Activated naive CD4-positive, alpha-beta T cell treated with anti-CD3 and anti-CD28 coated beads for 36 hours (primary cell): ENCODE results near the gene STRIP1. TPM values are rescaled to one million over a fixed set of nuclear protein-coding genes. Genes with fewer than 3 reads are reported as not detected.

Experiments used
- CTCF ChIA-PET: fragments of 350-600 bp; sonication (Branson Sonifier 250); formaldehyde crosslinking; loops from one replicate; lab custom pipeline; 2021; ENCODE audit warnings: antibody characterized with exemption; lab: Charles Lee
- DNase-seq: peaks from one replicate; pipeline ENCODE4 v3.0.0-alpha.2; 2020
- H3K27ac Mint-ChIP-seq: one replicate; pipeline ENCODE4 v1.8.0; 2021; ENCODE audit warnings: mild to moderate bottlenecking, mixed read lengths
- H3K27me3 Mint-ChIP-seq: one replicate; pipeline ENCODE4 v1.8.0; 2021; ENCODE audit warnings: low read depth, mixed read lengths
- H3K36me3 Mint-ChIP-seq: one replicate; pipeline ENCODE4 v1.8.0; 2021; ENCODE audit warnings: low read depth, mixed read lengths
- H3K4me1 Mint-ChIP-seq: one replicate; pipeline ENCODE4 v1.8.0; 2021; ENCODE audit warnings: low read depth, mixed read lengths
- H3K4me3 Mint-ChIP-seq: one replicate; pipeline ENCODE4 v1.8.0; 2021; ENCODE audit warnings: mild to moderate bottlenecking, moderate library complexity, mixed read lengths
- H3K9me3 Mint-ChIP-seq: one replicate; pipeline ENCODE4 v1.8.0; 2021; ENCODE audit warnings: mixed read lengths
- intact Hi-C: fragments of 100-400 bp; cut with micrococcal nuclease; formaldehyde crosslinking; loops from one replicate; pipeline ENCODE4 v1.15.1; 2023
- total RNA-seq, 2 experiments: library from RNA; stranded (reverse); gene quantifications; one replicate each; pipeline ENCODE4 v1.2.3, GENCODE V29; 2021

Gene STRIP1
- total RNA-seq, 2 experiments from 2014 or later = 20.7 to 22.8 TPM

DNA sequence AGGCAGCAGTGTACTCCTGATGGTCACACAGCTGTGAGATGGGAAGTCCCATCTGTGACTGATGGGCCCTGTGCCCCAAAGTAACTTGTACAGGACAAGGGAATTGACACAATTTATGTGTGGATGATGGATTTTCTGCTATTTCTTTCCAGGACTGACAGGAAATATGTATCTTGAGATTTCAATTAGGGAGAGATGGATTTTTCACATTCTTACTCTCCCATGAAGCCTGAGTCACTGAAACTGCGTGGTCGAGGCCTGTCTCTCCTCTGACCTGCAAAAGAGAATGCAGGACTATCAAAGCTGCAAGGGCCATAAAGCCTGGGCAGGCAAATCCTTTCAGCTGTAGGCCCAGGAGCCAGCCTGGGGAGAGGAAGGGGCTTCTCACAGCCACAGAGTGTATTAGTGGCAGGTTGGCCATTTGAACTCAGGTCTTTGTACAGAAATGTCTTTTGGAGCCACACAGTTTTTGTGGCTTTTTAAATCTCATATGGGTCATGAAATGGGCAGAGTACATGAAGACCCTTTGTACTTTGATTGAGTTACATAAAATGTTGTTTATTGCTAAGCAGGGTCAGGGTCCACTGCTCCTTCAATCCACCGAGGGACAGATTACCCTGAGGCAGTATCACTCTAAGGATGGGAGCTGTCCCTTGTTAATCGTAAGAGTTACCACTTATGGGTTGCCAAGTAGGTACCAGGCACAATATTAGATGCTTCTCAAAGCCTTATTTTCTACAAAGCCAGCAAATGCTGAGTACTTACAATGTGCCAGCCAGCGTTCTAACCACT, 21.3 kb downstream of the STRIP1 start:
- H3K9me3 Mint-ChIP-seq = no peaks in the 10 kb centered on the region
- DNase-seq = no peak
- CTCF ChIA-PET = interaction anchor here (1.0 to 5.4 kb wide), 4 partner anchors 11 to 106 kb away, joined by 3 to 42 read pairs (median 5); no protein-coding TSS in a partner anchor
- no peaks in the 10 kb centered on the region for H3K27me3 Mint-ChIP-seq
- H3K4me1 Mint-ChIP-seq = no peaks in the 10 kb centered on the region
- intact Hi-C loops = no loop called here
- peaks cover 28% of the 10 kb centered on the region for H3K36me3 Mint-ChIP-seq
- H3K4me3 Mint-ChIP-seq = no peak overlapping the region
- H3K27ac Mint-ChIP-seq = no peak overlapping the region

DNA sequence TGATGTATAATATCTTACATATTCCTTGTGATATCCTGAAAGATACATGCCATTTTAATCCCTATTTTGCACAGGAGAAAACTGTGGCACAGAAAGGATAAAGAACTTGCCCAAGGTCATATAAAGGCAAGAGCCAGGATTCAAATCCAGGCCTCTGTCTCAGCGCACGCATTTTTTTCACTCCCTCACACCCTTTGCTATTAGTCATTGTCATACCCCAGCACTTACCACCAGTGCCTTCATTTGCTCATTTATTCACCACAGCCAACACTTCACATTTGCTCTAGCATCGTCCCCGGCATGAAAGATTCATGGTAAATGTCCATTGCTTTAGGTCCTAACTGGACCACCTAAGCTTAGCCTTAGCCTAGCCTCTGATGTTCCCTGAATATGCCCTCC, 21.9 kb downstream of the STRIP1 start:
- intact Hi-C loops = no loop called here
- DNase-seq = no peak
- H3K4me1 Mint-ChIP-seq = no peaks in the 10 kb centered on the region
- peaks cover 27% of the 10 kb centered on the region for H3K36me3 Mint-ChIP-seq
- no peak overlapping the region for H3K4me3 Mint-ChIP-seq
- CTCF ChIA-PET = interaction anchor here (0.8 to 5.4 kb wide), 8 partner anchors 10 to 49 kb away, joined by 3 to 42 read pairs (median 4); no protein-coding TSS in a partner anchor
- no peak overlapping the region for H3K27ac Mint-ChIP-seq
- no peaks in the 10 kb centered on the region for H3K9me3 Mint-ChIP-seq
- no peaks in the 10 kb centered on the region for H3K27me3 Mint-ChIP-seq

DNA sequence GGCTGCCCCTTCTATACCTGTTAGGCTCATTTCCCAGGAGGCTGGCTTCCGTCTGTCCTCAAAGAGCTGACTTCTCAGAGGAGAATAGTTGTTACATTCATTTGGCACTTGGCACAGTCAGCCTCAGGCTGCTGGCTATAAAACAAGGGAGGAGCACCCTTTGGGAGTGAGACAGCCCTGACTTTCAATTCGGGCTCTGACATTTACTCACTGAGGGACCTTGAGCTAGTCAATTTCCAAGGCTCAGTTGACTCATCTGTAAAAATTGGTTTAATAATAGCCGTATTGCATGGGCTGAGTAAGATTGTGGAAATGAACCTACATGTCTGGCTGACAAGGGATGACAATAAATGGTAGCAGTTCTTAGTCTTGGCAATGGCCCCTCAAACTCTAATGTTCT, 22.4 kb downstream of the STRIP1 start:
- no peak overlapping the region for H3K27ac Mint-ChIP-seq
- intact Hi-C loops = no loop called here
- H3K36me3 Mint-ChIP-seq = peaks cover 27% of the 10 kb centered on the region
- DNase-seq = no peak
- CTCF ChIA-PET = interaction anchor here (0.8 to 5.4 kb wide), 8 partner anchors 10 to 49 kb away, joined by 3 to 42 read pairs (median 4); no protein-coding TSS in a partner anchor
- no peaks in the 10 kb centered on the region for H3K4me1 Mint-ChIP-seq
- H3K4me3 Mint-ChIP-seq = no peak overlapping the region
- no peaks in the 10 kb centered on the region for H3K27me3 Mint-ChIP-seq
- no peaks in the 10 kb centered on the region for H3K9me3 Mint-ChIP-seq

DNA sequence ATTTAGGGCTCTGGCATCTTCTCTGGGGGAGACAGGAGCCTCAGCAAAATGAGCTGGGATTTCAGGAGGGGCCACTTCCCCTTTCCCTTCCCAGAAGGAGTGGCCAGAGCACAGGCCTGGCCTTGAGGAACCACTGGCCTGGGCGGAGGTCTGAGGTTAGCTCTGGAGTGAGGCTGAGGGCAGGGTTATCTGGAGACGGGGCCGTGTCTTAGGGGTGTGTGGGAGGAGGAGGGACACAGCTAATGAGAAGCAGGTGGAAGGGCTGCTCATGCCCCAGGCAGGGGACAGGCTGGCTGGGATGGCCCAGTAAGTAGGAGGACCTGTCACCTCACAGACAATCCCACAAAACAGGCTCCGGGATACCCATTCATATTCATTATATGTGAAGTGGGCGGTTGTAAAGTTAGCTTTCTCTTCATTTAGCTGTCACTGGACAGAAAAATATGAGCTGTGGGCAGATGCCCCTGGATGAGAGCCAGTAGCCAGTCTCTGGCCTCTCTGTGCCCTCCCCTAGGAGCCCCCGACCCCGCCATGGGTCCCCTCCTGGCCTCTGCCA, 23.6 kb downstream of the STRIP1 start:
- DNase-seq = no peak
- no peak overlapping the region for H3K27ac Mint-ChIP-seq
- CTCF ChIA-PET = interaction anchor here (0.8 to 3.2 kb wide), 6 partner anchors 27 to 47 kb away, joined by 3 to 16 read pairs (median 4); no protein-coding TSS in a partner anchor
- H3K27me3 Mint-ChIP-seq = no peaks in the 10 kb centered on the region
- no peak overlapping the region for H3K4me3 Mint-ChIP-seq
- intact Hi-C loops = no loop called here
- H3K4me1 Mint-ChIP-seq = no peaks in the 10 kb centered on the region
- peaks cover 19% of the 10 kb centered on the region for H3K36me3 Mint-ChIP-seq
- no peaks in the 10 kb centered on the region for H3K9me3 Mint-ChIP-seq

DNA sequence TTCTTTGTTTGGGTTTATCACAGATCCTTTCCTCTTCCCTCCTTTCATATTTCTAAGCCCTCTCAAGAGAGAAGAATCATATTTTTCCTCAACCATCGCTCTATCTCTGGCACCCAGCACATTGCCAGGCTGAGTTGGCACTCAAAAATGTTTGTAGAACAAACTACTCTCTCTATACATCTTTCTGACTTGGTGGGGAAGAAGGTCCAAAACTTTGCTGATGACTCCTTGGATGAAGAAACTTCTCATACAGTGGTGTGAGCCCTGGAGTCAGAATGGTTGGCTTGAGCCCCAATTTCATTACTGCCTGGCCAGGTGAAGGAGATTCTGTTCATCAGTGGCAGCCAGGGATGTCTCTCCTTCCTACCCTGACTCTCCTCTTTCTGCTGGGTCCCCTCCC, 24.2 kb downstream of the STRIP1 start:
- no peak overlapping the region for H3K27ac Mint-ChIP-seq
- H3K4me3 Mint-ChIP-seq = no peak overlapping the region
- H3K4me1 Mint-ChIP-seq = no peaks in the 10 kb centered on the region
- CTCF ChIA-PET = interaction anchor here (1.3 to 3.2 kb wide), 4 partner anchors 13 to 45 kb away, joined by 5 to 16 read pairs (median 16); partner anchors contain the start of gene ALX3
- H3K36me3 Mint-ChIP-seq = peaks cover 15% of the 10 kb centered on the region
- no peak for DNase-seq
- intact Hi-C loops = no loop called here
- H3K9me3 Mint-ChIP-seq = no peaks in the 10 kb centered on the region
- no peaks in the 10 kb centered on the region for H3K27me3 Mint-ChIP-seq

DNA sequence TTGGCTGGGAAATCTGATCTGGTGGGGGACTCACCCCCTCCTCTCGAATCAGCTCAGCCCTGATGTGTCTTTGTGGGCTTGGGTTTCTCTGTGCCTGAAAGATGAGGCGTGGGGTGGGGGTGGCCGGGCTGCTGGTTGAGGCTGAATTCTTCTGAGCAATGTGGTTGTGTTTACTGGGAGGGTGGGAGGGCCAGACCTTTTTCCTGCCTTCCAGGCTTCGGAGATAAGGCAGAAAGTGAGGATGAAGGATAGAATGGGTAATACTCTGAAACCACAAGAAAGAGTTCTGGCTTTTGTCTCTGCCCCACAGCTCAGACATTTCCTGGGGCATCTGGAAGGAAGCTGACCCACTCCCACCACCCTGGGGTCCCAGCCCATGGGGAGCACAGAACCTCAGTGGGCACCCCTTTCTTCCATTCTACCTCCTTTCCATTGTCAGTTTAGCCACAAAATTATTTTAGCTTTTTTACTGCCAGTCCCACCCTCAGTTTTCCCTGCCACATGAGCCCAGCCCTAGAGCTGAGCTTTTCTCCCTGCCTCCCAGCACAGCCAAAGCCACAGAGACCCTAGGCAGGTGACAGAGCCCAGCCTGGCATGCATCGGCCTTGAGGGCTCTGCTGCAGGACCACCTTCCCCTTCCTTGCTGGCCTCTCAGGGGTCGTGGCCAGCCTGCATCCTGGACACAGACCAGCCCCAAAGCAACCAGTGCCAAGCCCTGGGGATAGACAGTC, 24.9 kb downstream of the STRIP1 start:
- no peaks in the 10 kb centered on the region for H3K27me3 Mint-ChIP-seq

DNA sequence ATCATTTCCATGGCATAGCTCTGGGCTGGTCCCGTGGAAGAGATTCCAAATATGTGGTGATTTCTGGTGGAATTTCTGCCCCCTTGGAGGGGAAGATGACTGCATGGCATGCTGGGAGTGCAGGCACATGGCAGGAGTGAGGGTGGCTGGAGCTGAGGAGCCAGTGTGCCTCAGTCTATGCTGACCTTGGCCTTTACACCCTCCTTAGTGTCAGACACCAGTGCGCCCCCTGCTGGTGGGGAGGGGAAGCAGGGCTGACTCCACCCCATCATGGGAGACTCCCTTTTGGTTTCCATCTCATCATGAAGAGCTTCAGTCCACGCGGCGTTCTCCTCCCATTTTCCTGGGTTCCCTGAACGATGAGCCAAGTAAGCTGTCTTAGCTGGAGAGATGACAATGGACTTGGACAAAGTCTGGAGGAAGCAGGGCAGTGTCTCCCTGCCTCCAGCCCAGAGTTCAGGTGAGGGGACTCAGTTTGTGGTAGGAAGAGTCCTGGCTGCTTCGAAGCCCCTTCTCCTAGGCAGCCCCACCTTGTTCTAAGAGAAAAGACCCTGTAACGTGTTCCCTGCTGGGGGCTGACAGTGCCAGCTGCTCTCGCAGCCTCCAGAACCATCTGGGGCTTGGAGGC, 25.7 kb downstream of the STRIP1 start:
- Mint-ChIP-seq H3K4me3 (no peak overlapping the region), H3K9me3 (no peaks in the 10 kb centered on the region), H3K4me1 (no peaks in the 10 kb centered on the region), H3K36me3 (peaks cover 7% of the 10 kb centered on the region), H3K27ac (no peak overlapping the region), H3K27me3 (no peaks in the 10 kb centered on the region)
- peak; percentile 85 for DNase-seq
- CTCF ChIA-PET = interaction anchor here (0.5 to 4.7 kb wide), 33 partner anchors 8 to 1271 kb away, joined by 3 to 34 read pairs (median 5); partner anchors contain the start of genes ALX3 and STRIP1
- intact Hi-C loops = loop anchor here (1.0 kb wide), 2 partner anchors 9 to 31 kb away; no protein-coding TSS in a partner anchor

More for the DNA sequence above, 24.9 kb downstream of the STRIP1 start:
- H3K4me3 Mint-ChIP-seq = no peak overlapping the region
- no peak overlapping the region for H3K27ac Mint-ChIP-seq
- peaks cover 8% of the 10 kb centered on the region for H3K36me3 Mint-ChIP-seq
- no peaks in the 10 kb centered on the region for H3K9me3 Mint-ChIP-seq
- CTCF ChIA-PET = interaction anchor here (0.7 to 4.7 kb wide), 24 partner anchors 7 to 364 kb away, joined by 3 to 34 read pairs (median 8); partner anchors contain the start of genes ALX3, STRIP1 and UBL4B
- H3K4me1 Mint-ChIP-seq = no peaks in the 10 kb centered on the region
- no peak for DNase-seq
- intact Hi-C loops = no loop called here

DNA sequence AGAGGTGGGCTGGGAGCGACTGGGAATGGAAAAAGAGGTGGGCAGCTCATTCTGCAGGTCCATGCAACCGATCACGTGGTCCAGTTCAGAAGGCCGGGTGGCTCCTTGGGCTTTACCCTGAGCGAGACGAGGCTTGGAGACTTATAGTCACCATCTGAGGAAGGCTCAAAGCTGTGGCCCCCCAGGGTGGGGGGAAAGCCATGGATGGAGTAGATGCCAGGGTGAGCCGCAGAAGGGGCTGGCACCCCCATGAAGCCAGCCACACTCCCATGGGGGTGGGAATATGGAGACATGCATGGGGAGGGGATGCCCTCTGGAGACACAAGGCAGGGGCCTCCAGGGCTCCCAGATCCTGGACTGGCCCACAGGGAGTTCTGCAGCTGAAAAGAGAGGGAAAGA, 26.2 kb downstream of the STRIP1 start:
- Mint-ChIP-seq H3K36me3 (peaks cover 4% of the 10 kb centered on the region), H3K9me3 (no peaks in the 10 kb centered on the region), H3K27ac (no peak overlapping the region), H3K27me3 (no peaks in the 10 kb centered on the region), H3K4me3 (no peak overlapping the region), H3K4me1 (no peaks in the 10 kb centered on the region)
- no peak for DNase-seq
- CTCF ChIA-PET = interaction anchor here (0.6 to 4.7 kb wide), 30 partner anchors 8 to 690 kb away, joined by 3 to 34 read pairs (median 6); partner anchors contain the start of genes ALX3 and STRIP1
- intact Hi-C loops = loop anchor here (1.0 kb wide), 2 partner anchors 9 to 31 kb away; no protein-coding TSS in a partner anchor

DNA sequence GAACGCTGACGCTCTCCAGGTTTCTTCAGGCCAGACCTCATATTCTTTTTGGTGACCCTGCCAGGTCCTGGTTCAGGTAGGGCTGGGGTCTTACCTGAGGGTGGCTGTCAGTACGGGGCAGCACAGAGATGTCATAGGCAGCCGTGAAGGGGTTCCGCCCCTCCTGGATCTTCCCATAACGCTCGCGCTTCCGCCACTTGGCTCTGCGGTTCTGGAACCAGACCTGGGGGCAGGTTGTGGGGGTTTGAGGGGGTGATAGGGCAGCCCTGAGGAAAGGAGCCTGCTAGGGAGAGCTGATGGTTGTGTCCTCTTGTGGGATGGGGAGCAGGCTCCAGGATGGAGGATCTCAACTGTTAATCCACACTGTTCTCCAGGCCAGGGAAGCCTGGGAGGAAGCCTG, 26.9 kb downstream of the STRIP1 start:
- no peaks in the 10 kb centered on the region for H3K4me1 Mint-ChIP-seq
- H3K27ac Mint-ChIP-seq = no peak overlapping the region
- intact Hi-C loops = no loop called here
- peaks cover 2% of the 10 kb centered on the region for H3K36me3 Mint-ChIP-seq
- CTCF ChIA-PET = interaction anchor here (1.2 to 5.4 kb wide), 8 partner anchors 9 to 56 kb away, joined by 3 to 34 read pairs (median 16); no protein-coding TSS in a partner anchor
- no peak overlapping the region for H3K4me3 Mint-ChIP-seq
- peaks cover 3% of the 10 kb centered on the region for H3K27me3 Mint-ChIP-seq
- no peaks in the 10 kb centered on the region for H3K9me3 Mint-ChIP-seq
- no peak for DNase-seq

DNA sequence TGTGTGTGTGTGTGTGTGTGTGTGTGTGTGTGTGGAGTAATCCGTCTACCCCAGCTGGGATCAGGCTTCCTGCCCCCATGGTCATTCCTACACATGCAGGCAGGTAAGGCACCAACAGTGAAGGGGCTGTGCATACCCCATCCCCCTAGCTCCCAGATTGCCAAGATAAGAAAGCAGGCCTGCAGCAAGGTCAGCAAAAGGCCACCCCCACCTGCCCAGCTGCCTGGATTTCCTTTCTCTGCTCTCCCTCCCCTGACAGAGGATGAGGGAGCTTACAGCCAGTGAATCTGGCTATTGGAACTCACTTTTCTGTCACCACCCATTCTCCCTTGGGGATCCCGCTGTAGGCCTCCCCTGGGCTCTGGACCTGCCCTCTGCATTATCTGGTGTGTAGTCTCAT, 28.2 kb downstream of the STRIP1 start:
- no peak for DNase-seq
- intact Hi-C loops = no loop called here
- CTCF ChIA-PET = interaction anchor here (0.6 to 5.4 kb wide), 8 partner anchors 11 to 122 kb away, joined by 3 to 34 read pairs (median 3); no protein-coding TSS in a partner anchor
- no peak overlapping the region for H3K4me3 Mint-ChIP-seq
- no peak overlapping the region for H3K27ac Mint-ChIP-seq
- no peaks in the 10 kb centered on the region for H3K4me1 Mint-ChIP-seq
- peaks cover 14% of the 10 kb centered on the region for H3K27me3 Mint-ChIP-seq
- peaks cover 2% of the 10 kb centered on the region for H3K36me3 Mint-ChIP-seq
- H3K9me3 Mint-ChIP-seq = no peaks in the 10 kb centered on the region

DNA sequence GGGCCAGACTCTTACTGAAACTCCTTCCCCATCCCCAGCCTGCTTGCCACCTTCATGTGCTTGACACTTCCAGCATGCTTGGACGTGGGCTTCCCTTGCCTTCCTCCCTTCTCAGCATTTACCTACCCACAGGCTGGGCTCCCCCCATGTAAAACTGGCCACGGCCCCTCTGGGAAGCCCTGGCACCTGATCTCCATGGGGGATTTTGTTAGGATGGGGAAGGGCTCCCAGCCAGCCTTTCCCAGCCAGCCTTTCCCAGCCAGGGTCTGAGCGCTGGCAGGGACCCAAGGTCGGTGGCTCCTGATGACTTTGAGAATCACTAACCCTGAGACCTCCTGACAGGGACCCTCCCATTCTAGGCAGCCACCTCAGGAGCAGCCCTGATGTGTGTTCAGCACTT, 29.4 kb downstream of the STRIP1 start:
- H3K36me3 Mint-ChIP-seq = peaks cover 2% of the 10 kb centered on the region
- CTCF ChIA-PET = interaction anchor here (4.7 to 5.4 kb wide), 2 partner anchors 12 to 41 kb away, joined by 30 to 34 read pairs; no protein-coding TSS in a partner anchor
- no peak overlapping the region for H3K4me3 Mint-ChIP-seq
- peaks cover 23% of the 10 kb centered on the region for H3K27me3 Mint-ChIP-seq
- H3K27ac Mint-ChIP-seq = no peak overlapping the region
- H3K9me3 Mint-ChIP-seq = no peaks in the 10 kb centered on the region
- intact Hi-C loops = no loop called here
- DNase-seq = no peak
- H3K4me1 Mint-ChIP-seq = peaks cover 7% of the 10 kb centered on the region
